Measurements from ENCODE around the gene APOL5.

Gene APOL5

GRCh38 chr22:35752006-35752862 lies 34.6 kb downstream of the APOL5 start:
- Histone ChIP-seq H3K4me3 (ENCODE audit: low read depth, low read length) (no peak overlapping the region), H3K27ac (no peak overlapping the region), H2AFZ (no peak overlapping the region), H3K4me2 (ENCODE audit: low read length) (no peak overlapping the region), H3K79me2 (no peaks in the 10 kb centered on the region), H3K4me1 (no peaks in the 10 kb centered on the region), H3K9ac (no peak overlapping the region), H3K9me3 (ENCODE audit: control insufficient read depth, low read length) (no peaks in the 10 kb centered on the region), H3K27me3 (ENCODE audit: control insufficient read depth, insufficient read depth, low read length) (no peaks in the 10 kb centered on the region), H3K36me3 (ENCODE audit: control insufficient read depth, insufficient read depth, low read length) (no peaks in the 10 kb centered on the region)
- no peak for TF ChIP-seq CTCF (IDR thresholded peaks at IDR 0.05)

- H3K9me3 ChIP-seq (ENCODE audit: control insufficient read depth, low read length): no peaks in the 10 kb centered on the region
- no peak overlapping the region for H3K4me2 ChIP-seq (ENCODE audit: low read length)
- no peaks in the 10 kb centered on the region for H3K36me3 ChIP-seq (ENCODE audit: control insufficient read depth, insufficient read depth, low read length)
- no peak overlapping the region for H2AFZ ChIP-seq
- H3K79me2 ChIP-seq: no peaks in the 10 kb centered on the region
- H3K27me3 ChIP-seq (ENCODE audit: control insufficient read depth, insufficient read depth, low read length): no peaks in the 10 kb centered on the region
- H3K4me1 ChIP-seq: no peaks in the 10 kb centered on the region
- no peak overlapping the region for H3K27ac ChIP-seq
- H3K4me3 ChIP-seq (ENCODE audit: low read depth, low read length): no peak overlapping the region
- no peak for TF ChIP-seq CTCF (IDR thresholded peaks at IDR 0.05)
- H3K9ac ChIP-seq: no peak overlapping the region
Measured at GRCh38 chr22:35752863-35753189, 35.2 kb downstream of the APOL5 start.

- Histone ChIP-seq H3K36me3 (ENCODE audit: control insufficient read depth, insufficient read depth, low read length) (no peaks in the 10 kb centered on the region), H2AFZ (no peak overlapping the region), H3K4me3 (ENCODE audit: low read depth, low read length) (no peak overlapping the region), H3K4me2 (ENCODE audit: low read length) (no peak overlapping the region), H3K27ac (no peak overlapping the region), H3K9ac (no peak overlapping the region), H3K79me2 (no peaks in the 10 kb centered on the region), H3K27me3 (ENCODE audit: control insufficient read depth, insufficient read depth, low read length) (no peaks in the 10 kb centered on the region), H3K4me1 (no peaks in the 10 kb centered on the region), H3K9me3 (ENCODE audit: control insufficient read depth, low read length) (no peaks in the 10 kb centered on the region)
- no peak for TF ChIP-seq CTCF (IDR thresholded peaks at IDR 0.05)
Measured at GRCh38 chr22:35754761-35755160, 37.1 kb downstream of the APOL5 start.

- no peaks in the 10 kb centered on the region for H3K27me3 ChIP-seq (ENCODE audit: control insufficient read depth, insufficient read depth, low read length)
- no peaks in the 10 kb centered on the region for H3K79me2 ChIP-seq
- H3K4me1 ChIP-seq: no peaks in the 10 kb centered on the region
- H3K4me2 ChIP-seq (ENCODE audit: low read length): no peak overlapping the region
- no peaks in the 10 kb centered on the region for H3K36me3 ChIP-seq (ENCODE audit: control insufficient read depth, insufficient read depth, low read length)
- H3K27ac ChIP-seq: no peak overlapping the region
- H2AFZ ChIP-seq: no peak overlapping the region
- no peak for TF ChIP-seq CTCF (IDR thresholded peaks at IDR 0.05)
- H3K9me3 ChIP-seq (ENCODE audit: control insufficient read depth, low read length): no peaks in the 10 kb centered on the region
- no peak overlapping the region for H3K4me3 ChIP-seq (ENCODE audit: low read depth, low read length)
- no peak overlapping the region for H3K9ac ChIP-seq
Measured at GRCh38 chr22:35756722-35757121, 39.0 kb downstream of the APOL5 start.

GRCh38 chr22:35758394-35758793 lies 40.7 kb downstream of the APOL5 start:
- Histone ChIP-seq H3K9ac (no peak overlapping the region), H3K27ac (no peak overlapping the region), H3K4me2 (ENCODE audit: low read length) (no peak overlapping the region), H2AFZ (no peak overlapping the region), H3K27me3 (ENCODE audit: control insufficient read depth, insufficient read depth, low read length) (no peaks in the 10 kb centered on the region), H3K79me2 (no peaks in the 10 kb centered on the region), H3K9me3 (ENCODE audit: control insufficient read depth, low read length) (no peaks in the 10 kb centered on the region), H3K4me3 (ENCODE audit: low read depth, low read length) (no peak overlapping the region), H3K36me3 (ENCODE audit: control insufficient read depth, insufficient read depth, low read length) (no peaks in the 10 kb centered on the region), H3K4me1 (no peaks in the 10 kb centered on the region)
- TF ChIP-seq CTCF (IDR thresholded peaks at IDR 0.05): no peak
